VCaP (cell line): Measurements from ENCODE around the gene RIN3.

ENCODE experiments used
- H3K27ac ChIP-seq: fragments of 450-650 bp; 2 replicates; pipeline ENCODE4 v1.5.1; 2017
- CTCF ChIP-seq: fragments of 450-650 bp; conservative IDR thresholded peaks from 2 replicates; pipeline ENCODE4 v1.5.1; 2017; ENCODE audit warnings: mild to moderate bottlenecking, moderate library complexity

RIN3 gene

GRCh38 chr14:92579244-92579936 is 65.8 kb downstream of the RIN3 start:
- TF ChIP-seq CTCF, result no peak
- no peak overlapping the region for H3K27ac ChIP-seq

GRCh38 chr14:92581206-92581605 is 67.6 kb downstream of the RIN3 start:
- H3K27ac ChIP-seq, result no peak overlapping the region
- no peak for TF ChIP-seq CTCF

GRCh38 chr14:92581966-92582566 is 68.5 kb downstream of the RIN3 start:
- no peak for TF ChIP-seq CTCF
- no peak overlapping the region for H3K27ac ChIP-seq

DNA sequence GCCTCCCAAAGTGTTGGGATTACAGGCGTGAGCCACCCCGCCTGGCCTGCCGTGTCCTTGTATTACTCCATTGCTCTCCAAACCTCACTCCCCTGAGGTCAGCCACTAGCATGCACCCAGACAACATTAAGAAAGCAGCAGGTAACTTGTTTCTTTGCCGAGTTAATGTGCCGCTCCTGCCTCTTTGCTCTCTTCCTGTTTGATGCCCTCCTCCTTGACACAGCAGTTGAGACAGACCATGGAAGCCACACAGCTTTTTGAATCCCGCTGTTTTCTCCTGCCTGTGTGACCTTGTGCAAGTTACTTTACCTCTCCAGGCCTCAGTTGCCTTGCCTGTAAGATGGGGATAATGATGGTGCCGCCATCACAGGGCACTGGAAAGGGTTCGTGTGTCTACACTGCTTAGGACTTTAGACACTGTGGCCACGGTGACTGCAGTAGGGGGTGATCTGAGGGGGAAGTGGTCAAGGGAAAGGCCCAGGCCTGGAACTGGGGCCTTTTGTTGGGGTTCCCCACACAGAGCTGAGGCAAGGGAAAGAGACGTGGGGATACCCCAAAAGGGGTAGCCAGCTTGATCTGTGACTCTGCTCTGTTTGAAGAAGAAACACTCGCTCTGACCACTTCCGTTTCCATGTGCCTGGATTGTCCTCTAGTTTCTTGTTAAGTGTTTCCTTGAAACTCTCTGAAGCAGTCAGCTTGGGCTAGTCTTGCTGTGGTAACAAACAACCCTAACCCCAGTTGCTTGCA is 69.3 kb downstream of the RIN3 start:
- no peak for TF ChIP-seq CTCF
- no peak overlapping the region for H3K27ac ChIP-seq

DNA sequence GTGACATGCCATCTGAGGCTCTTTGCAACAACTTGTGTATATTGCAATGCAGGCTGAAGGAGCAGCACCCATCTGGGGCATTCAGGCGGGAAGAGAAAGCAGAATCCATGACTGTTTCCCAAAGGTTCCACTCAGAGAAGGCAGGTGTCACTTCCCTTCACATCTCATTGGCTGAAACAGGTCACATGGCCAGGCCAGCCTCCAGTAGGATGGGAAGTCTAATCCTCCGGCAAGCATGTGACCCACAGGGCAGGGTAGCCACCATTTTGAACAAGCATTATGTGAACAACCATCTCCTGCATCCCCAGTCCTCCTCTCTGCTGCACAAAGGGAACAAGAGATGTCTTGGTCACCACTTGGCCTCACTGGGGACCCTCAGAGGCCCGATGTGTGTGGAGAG is 70.6 kb downstream of the RIN3 start:
- TF ChIP-seq CTCF, result no peak
- no peak overlapping the region for H3K27ac ChIP-seq

- TF ChIP-seq CTCF, result no peak
- no peak overlapping the region for H3K27ac ChIP-seq
Measured at GRCh38 chr14:92584816-92585215, 71.2 kb downstream of the RIN3 start.
